WTC11 (cell line): Measurements from ENCODE around the gene SNTA1. TPM values are rescaled to one million over a fixed set of nuclear protein-coding genes. Genes with fewer than 3 reads are reported as not detected.
A peak's percentile ranks its signal among the peaks of the same experiment; 100 is the strongest.

Source experiments
- ATAC-seq: fragments of 200-7000 bp; cut with Tn5 transposase; 2 replicates; pipeline ENCODE4 v1.10.0; 2021; ENCODE audit warnings: mild to moderate bottlenecking, moderate library complexity
- CTCF ChIA-PET: fragments of 300-600 bp; sonication (Branson Sonifier 250); formaldehyde crosslinking; loops from one replicate; lab custom pipeline; 2021; ENCODE audit warnings: antibody characterized with exemption; lab: Charles Lee
- POLR2A ChIA-PET: fragments of 350-600 bp; sonication (Branson Sonifier 250); formaldehyde crosslinking; loops from one replicate; lab custom pipeline; 2021; ENCODE audit warnings: antibody characterized with exemption; lab: Charles Lee
- DNase-seq: peaks from one replicate; pipeline ENCODE4 v3.0.0; 2021; ENCODE audit warnings: low spot score
- H3K27ac Mint-ChIP-seq: 2 replicates; pipeline ENCODE4 v1.8.0; 2021; ENCODE audit warnings: mixed read lengths
- H3K27me3 Mint-ChIP-seq: 2 replicates; pipeline ENCODE4 v1.8.0; 2021; ENCODE audit warnings: low read depth, mild to moderate bottlenecking, moderate library complexity, mixed read lengths
- H3K36me3 Mint-ChIP-seq: 2 replicates; pipeline ENCODE4 v1.8.0; 2021; ENCODE audit warnings: mixed read lengths
- H3K4me1 Mint-ChIP-seq: 2 replicates; pipeline ENCODE4 v1.8.0; 2022; ENCODE audit warnings: mixed read lengths
- H3K4me3 Mint-ChIP-seq: 2 replicates; pipeline ENCODE4 v1.8.0; 2021; ENCODE audit warnings: mild to moderate bottlenecking, moderate library complexity, mixed read lengths
- H3K9me3 Mint-ChIP-seq: 2 replicates; pipeline ENCODE4 v1.8.0; 2021; ENCODE audit warnings: mixed read lengths
- ESRRA ChIP-seq: sonication (generic); formaldehyde crosslinking; IDR thresholded peaks from 2 replicates; pipeline ENCODE4 v1.8.1; 2022; ENCODE audit warnings: mild to moderate bottlenecking, missing genetic modification reagents, borderline replicate concordance
- FOXK1 ChIP-seq: sonication (generic); formaldehyde crosslinking; IDR thresholded peaks from 2 replicates; pipeline ENCODE4 v1.8.0; 2022; ENCODE audit warnings: mild to moderate bottlenecking, moderate library complexity, missing genetic modification reagents
- GABPB1 ChIP-seq: sonication (generic); formaldehyde crosslinking; IDR thresholded peaks from 2 replicates; pipeline ENCODE4 v1.8.1; 2023; ENCODE audit warnings: mild to moderate bottlenecking, missing genetic modification reagents
- GRHL2 ChIP-seq: fragments of 250-450 bp; sonication (Bioruptor Pico); IDR thresholded peaks from 2 replicates; pipeline ENCODE4 v1.8.0; 2022; ENCODE audit warnings: mild to moderate bottlenecking, moderate library complexity; ENCODE audit not compliant: insufficient replicate concordance, severe bottlenecking
- GTF2I ChIP-seq: fragments of 250-450 bp; sonication (Bioruptor Pico); conservative IDR thresholded peaks from 2 replicates; pipeline ENCODE4 v1.4.0; 2021; ENCODE audit warnings: mild to moderate bottlenecking
- HMGXB4 ChIP-seq: sonication (generic); formaldehyde crosslinking; IDR thresholded peaks from 2 replicates; pipeline ENCODE4 v1.8.1; 2023; ENCODE audit warnings: mild to moderate bottlenecking, moderate library complexity, missing genetic modification reagents
- JUN ChIP-seq: sonication (generic); formaldehyde crosslinking; IDR thresholded peaks from 2 replicates; pipeline ENCODE4 v1.8.0; 2023; ENCODE audit warnings: mild to moderate bottlenecking, missing genetic modification reagents
- KAT7 ChIP-seq: sonication (generic); formaldehyde crosslinking; IDR thresholded peaks from 2 replicates; pipeline ENCODE4 v1.8.1; 2023; ENCODE audit warnings: missing genetic modification reagents, mild to moderate bottlenecking, borderline replicate concordance
- MAX ChIP-seq: sonication (generic); formaldehyde crosslinking; IDR thresholded peaks from 2 replicates; pipeline ENCODE4 v1.8.0; 2022; ENCODE audit warnings: mild to moderate bottlenecking, missing genetic modification reagents
- MYBL2 ChIP-seq: sonication (generic); formaldehyde crosslinking; IDR thresholded peaks from 2 replicates; pipeline ENCODE4 v1.8.1; 2023; ENCODE audit warnings: mild to moderate bottlenecking, moderate library complexity, missing genetic modification reagents
- NFYB ChIP-seq: sonication (generic); formaldehyde crosslinking; conservative IDR thresholded peaks from 2 replicates; pipeline ENCODE4 v1.8.0; 2022; ENCODE audit warnings: low read depth, missing genetic modification reagents
- NR2C2 ChIP-seq: sonication (generic); formaldehyde crosslinking; IDR thresholded peaks from 2 replicates; pipeline ENCODE4 v1.8.0; 2022; ENCODE audit warnings: mild to moderate bottlenecking, missing genetic modification reagents
- NR3C1 ChIP-seq: sonication (generic); formaldehyde crosslinking; conservative IDR thresholded peaks from 2 replicates; pipeline ENCODE4 v1.8.1; 2023; ENCODE audit warnings: low read depth, mild to moderate bottlenecking, missing genetic modification reagents
- SMAD3 ChIP-seq: sonication (generic); formaldehyde crosslinking; IDR thresholded peaks from 2 replicates; pipeline ENCODE4 v1.8.0; 2022; ENCODE audit warnings: missing genetic modification reagents, mild to moderate bottlenecking, borderline replicate concordance
- ZBTB43 ChIP-seq: sonication (generic); formaldehyde crosslinking; IDR thresholded peaks from 2 replicates; pipeline ENCODE4 v1.8.1; 2023; ENCODE audit warnings: mild to moderate bottlenecking, missing genetic modification reagents
- ZNF423 ChIP-seq: fragments of 250-450 bp; sonication (Bioruptor Pico); IDR thresholded peaks from 2 replicates; pipeline ENCODE4 v2.1.2; 2022; ENCODE audit warnings: mild to moderate bottlenecking, moderate library complexity
- ZNF425 ChIP-seq: fragments of 250-450 bp; sonication (Bioruptor Pico); conservative IDR thresholded peaks from 2 replicates; pipeline ENCODE4 v1.9.0; 2021; ENCODE audit warnings: mild to moderate bottlenecking
- ZNF671 ChIP-seq: fragments of 250-450 bp; sonication (Bioruptor Pico); IDR thresholded peaks from 2 replicates; pipeline ENCODE4 v1.8.0; 2021; ENCODE audit warnings: mild to moderate bottlenecking
- total RNA-seq: library from RNA; stranded (reverse); gene quantifications from 3 replicates; pipeline ENCODE4 v1.2.3, GENCODE V29; 2021

The SNTA1 gene
- total RNA-seq, 1 experiment from 2014 or later: 5.3 TPM

GRCh38 chr20:33477386-33478234, 34.0 kb upstream of the SNTA1 start:
- Mint-ChIP-seq H3K4me3 (no peak overlapping the region), H3K27me3 (peaks cover 3% of the 10 kb centered on the region; the same call in 1 of the 2 replicates), H3K36me3 (no peaks in the 10 kb centered on the region), H3K9me3 (no peaks in the 10 kb centered on the region), H3K4me1 (peaks cover 52% of the 10 kb centered on the region), H3K27ac (peak overlapping the region; percentile 89)
- TF ChIP-seq NR2C2: no peak
- TF ChIP-seq ESRRA: peak; percentile 90; the same call in 1 of the 2 replicates
- CTCF ChIA-PET: interaction anchor here (0.6 kb wide), 1 partner anchor 116 kb away, joined by 5 read pairs; no protein-coding TSS in a partner anchor
- POLR2A ChIA-PET: interaction anchor here (0.6 kb wide), 1 partner anchor 34 kb away, joined by 3 read pairs; the partner anchor contains the start of gene SNTA1
- DNase-seq (peak; percentile 62), ATAC-seq (peak; percentile 72)

DNA sequence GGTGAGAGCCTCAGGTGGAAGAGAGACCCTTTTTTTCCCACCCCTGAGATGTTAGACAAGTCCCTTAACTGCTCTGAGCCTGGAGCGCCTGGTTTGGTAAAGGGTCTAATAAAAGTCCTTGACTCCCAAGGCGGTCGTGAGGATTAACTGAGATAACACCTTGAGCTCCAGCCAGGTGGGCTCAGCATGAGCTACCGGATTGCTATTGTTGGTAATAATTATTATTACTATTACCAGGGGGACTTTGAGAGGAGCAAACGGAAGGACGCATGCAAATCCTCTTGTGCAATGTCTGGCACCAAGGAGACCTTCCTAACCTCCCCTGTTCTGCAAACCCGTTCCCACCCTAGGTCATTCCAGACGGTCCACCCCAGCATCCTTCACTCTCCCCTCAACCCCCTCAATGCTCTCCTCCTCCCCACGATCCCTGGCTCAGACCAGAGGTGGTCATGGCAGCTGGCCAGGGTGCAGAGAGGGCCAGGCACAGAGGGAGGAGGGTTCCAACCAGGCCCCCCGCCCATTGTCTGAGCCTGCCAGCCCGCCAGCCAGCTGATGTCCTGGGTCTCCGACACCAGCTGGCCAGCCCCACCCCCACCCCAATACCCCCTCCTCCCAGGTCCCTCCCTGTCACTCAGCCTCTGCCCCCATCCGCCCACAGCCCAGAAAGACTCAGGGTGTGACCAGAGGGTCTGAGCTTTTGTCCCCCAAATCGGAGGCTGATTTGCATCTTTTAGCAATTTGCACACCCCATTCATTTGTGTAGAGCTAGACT, 32.0 kb upstream of the SNTA1 start:
- ChIA-PET CTCF (interaction anchor here (0.8 to 1.8 kb wide), 3 partner anchors 18 to 178 kb away, joined by 4 to 8 read pairs (median 4); no protein-coding TSS in a partner anchor), POLR2A (interaction anchor here (0.5 to 1.4 kb wide), 2 partner anchors 14 to 568 kb away, joined by 3 read pairs; partner anchors contain the start of gene CBFA2T2)
- ATAC-seq (peak; percentile 32), DNase-seq (peak; percentile 27)
- Mint-ChIP-seq H3K27me3 (peaks cover 3% of the 10 kb centered on the region; the same call in 1 of the 2 replicates), H3K4me3 (no peak overlapping the region), H3K36me3 (no peaks in the 10 kb centered on the region), H3K9me3 (no peaks in the 10 kb centered on the region), H3K27ac (peak overlapping the region; percentile 86; the same call in 1 of the 2 replicates), H3K4me1 (peaks cover 52% of the 10 kb centered on the region)
- peak; percentile 50; the same call in 1 of the 2 replicates for TF ChIP-seq ZNF423 (CRISPR knock-in tag)
- no peak for TF ChIP-seq GABPB1

DNA sequence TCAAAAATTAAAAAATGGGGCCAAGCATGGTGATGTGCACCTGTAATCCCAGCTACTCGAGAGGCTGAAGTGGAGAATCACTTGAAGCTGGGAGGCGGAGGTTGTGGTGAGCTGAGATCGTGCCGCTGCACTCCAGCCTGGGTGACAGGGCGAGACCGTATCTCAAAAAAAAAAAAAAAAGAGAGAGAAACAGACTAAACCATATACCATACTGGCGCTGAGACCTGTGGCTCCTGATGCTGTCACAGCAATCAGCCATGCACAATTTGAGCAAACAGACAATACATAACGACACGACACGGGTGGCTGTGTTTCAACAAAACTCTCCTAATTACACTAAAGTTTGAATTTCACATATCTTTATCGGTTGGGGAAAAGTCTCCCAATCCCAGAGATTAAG, 31.4 kb upstream of the SNTA1 start:
- H3K36me3 Mint-ChIP-seq: no peaks in the 10 kb centered on the region
- TF ChIP-seq SMAD3 (CRISPR knock-in tag): no peak
- TF ChIP-seq FOXK1 (CRISPR knock-in tag): no peak
- TF ChIP-seq ZNF425 (CRISPR knock-in tag): no peak
- TF ChIP-seq KAT7 (CRISPR knock-in tag): no peak
- TF ChIP-seq MAX (CRISPR knock-in tag): no peak
- no peak for TF ChIP-seq NR3C1 (CRISPR knock-in tag)
- TF ChIP-seq, all 79 proteins: peak for 0
- ATAC-seq (no peak), DNase-seq (no peak)
- ChIA-PET POLR2A (no interaction called here), CTCF (interaction anchor here (0.6 to 3.1 kb wide), 3 partner anchors 13 to 126 kb away, joined by 4 to 11 read pairs (median 4); no protein-coding TSS in a partner anchor)
- Mint-ChIP-seq H3K4me3 (no peak overlapping the region), H3K27ac (no peak overlapping the region; the same call in 1 of the 2 replicates), H3K4me1 (peaks cover 49% of the 10 kb centered on the region), H3K27me3 (peaks cover 3% of the 10 kb centered on the region; the same call in 1 of the 2 replicates), H3K9me3 (no peaks in the 10 kb centered on the region)

- no peak for DNase-seq
- no peak for ATAC-seq
- H3K4me1 Mint-ChIP-seq: peaks cover 43% of the 10 kb centered on the region
- ChIA-PET CTCF (interaction anchor here (0.6 to 3.1 kb wide), 3 partner anchors 14 to 127 kb away, joined by 4 to 11 read pairs (median 4); no protein-coding TSS in a partner anchor), POLR2A (no interaction called here)
- H3K4me3 Mint-ChIP-seq: no peak overlapping the region
- H3K36me3 Mint-ChIP-seq: no peaks in the 10 kb centered on the region
- H3K9me3 Mint-ChIP-seq: no peaks in the 10 kb centered on the region
- H3K27me3 Mint-ChIP-seq: peaks cover 3% of the 10 kb centered on the region; the same call in 1 of the 2 replicates
- no peak overlapping the region; the same call in 1 of the 2 replicates for H3K27ac Mint-ChIP-seq
- TF ChIP-seq JUN (CRISPR knock-in tag) (no peak), NFYB (CRISPR knock-in tag) (no peak), GRHL2 (CRISPR knock-in tag) (no peak), MYBL2 (CRISPR knock-in tag) (no peak), HMGXB4 (no peak), ZNF671 (CRISPR knock-in tag) (no peak), GABPB1 (no peak), GTF2I (no peak), ZBTB43 (CRISPR knock-in tag) (no peak)
Observed at GRCh38 chr20:33474097-33474873, 30.7 kb upstream of the SNTA1 start.
